ENCODE measurements around the gene ANKFN1.

GRCh38 chr17:56448371-56448770, 295.1 kb downstream of the ANKFN1 start:
- TF ChIP-seq POLR2AphosphoS5 (IDR thresholded peaks at IDR 0.05) (no peak), POLR2A (IDR thresholded peaks at IDR 0.05; ENCODE audit: low read depth) (no peak)
